GM19238 (cell line): ENCODE measurements around the gene ATF4.

ENCODE experiments used
- DNase-seq: peaks from one replicate; pipeline ENCODE4 v3.0.0; 2011; ENCODE audit warnings: low spot score; ENCODE audit not compliant: insufficient read length

Gene ATF4

GRCh38 chr22:39556970-39557841 is 36.8 kb downstream of the ATF4 start:
- DNase-seq = no peak

- DNase-seq = no peak
These were observed 37.9 kb downstream of the ATF4 start for GRCh38 chr22:39558254-39558727.

- no peak for DNase-seq
These were observed 38.6 kb downstream of the ATF4 start for GRCh38 chr22:39558950-39559349.

- no peak for DNase-seq
These were observed 39.2 kb downstream of the ATF4 start for GRCh38 chr22:39559456-39560105.

- no peak for DNase-seq
These were observed 39.8 kb downstream of the ATF4 start for GRCh38 chr22:39560127-39560526.

- DNase-seq = no peak
These were observed 42.6 kb downstream of the ATF4 start for GRCh38 chr22:39562839-39563489.

GRCh38 chr22:39563571-39564428 is 43.4 kb downstream of the ATF4 start:
- DNase-seq = no peak

- no peak for DNase-seq
These were observed 45.1 kb downstream of the ATF4 start for GRCh38 chr22:39565414-39565944.

GRCh38 chr22:39567135-39567946 is 47.0 kb downstream of the ATF4 start:
- no peak for DNase-seq

- DNase-seq = no peak
These were observed 48.1 kb downstream of the ATF4 start for GRCh38 chr22:39568278-39568981.

- DNase-seq = no peak
These were observed 48.7 kb downstream of the ATF4 start for GRCh38 chr22:39569066-39569465.

GRCh38 chr22:39570226-39570625 is 49.9 kb downstream of the ATF4 start:
- no peak for DNase-seq

GRCh38 chr22:39570665-39571064 is 50.3 kb downstream of the ATF4 start, which contains the start of gene CACNA1I:
Gene CACNA1I, plus strand, starts transcription at chr22:39570753. Its CDS starts 0 bp downstream, at chr22:39570753.
- DNase-seq = no peak

- DNase-seq = no peak
These were observed 51.2 kb downstream of the ATF4 start for GRCh38 chr22:39571538-39571937.
